ENCODE results near the gene PMEL.
"Not testable (repeated sequence)": the region's sequence is repeated elsewhere in the genome, so short reads cannot be mapped to it uniquely, and the experiment has no call there.

PMEL gene

DNA sequence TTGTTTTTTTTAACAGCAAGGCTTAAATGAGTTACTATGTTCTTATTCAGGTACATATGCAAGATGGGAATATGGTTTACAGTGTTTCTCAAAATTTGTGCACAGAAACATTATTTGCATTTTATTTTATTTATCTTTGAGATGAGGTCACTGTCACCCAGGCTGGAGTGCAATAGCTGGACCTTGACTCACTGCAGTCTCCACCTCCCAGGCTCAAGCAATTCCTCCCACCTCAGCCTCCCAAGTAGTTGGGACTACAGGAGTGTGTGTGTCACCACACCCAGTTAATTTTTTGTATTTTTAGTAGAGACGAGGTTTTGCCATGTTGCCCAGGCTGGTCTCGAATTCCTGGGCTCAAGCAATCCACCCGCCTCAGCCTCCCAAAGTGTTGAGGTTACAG, 46.8 kb downstream of the PMEL start:
- DNase-seq, result not testable (repeated sequence)

DNA sequence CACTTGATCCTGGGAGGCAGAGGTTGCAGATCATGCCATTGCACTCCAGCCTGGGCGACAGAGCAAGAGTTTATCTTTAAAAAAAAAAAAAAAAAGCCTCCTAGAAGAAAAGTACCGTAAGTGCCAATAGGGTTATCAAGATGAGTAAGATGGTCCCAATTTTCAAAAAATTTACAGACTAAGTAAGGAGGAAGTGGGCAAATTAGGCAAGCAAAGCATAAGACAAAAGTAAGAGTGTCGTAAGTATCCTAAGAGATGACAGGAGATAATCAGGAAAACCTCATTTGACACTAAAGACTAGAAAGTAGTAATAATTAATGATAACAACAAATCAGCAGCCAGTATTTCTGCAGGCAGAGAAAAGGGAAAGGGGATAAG, 50.4 kb downstream of the PMEL start:
- DNase-seq, result peak; percentile 60 to 75

DNA sequence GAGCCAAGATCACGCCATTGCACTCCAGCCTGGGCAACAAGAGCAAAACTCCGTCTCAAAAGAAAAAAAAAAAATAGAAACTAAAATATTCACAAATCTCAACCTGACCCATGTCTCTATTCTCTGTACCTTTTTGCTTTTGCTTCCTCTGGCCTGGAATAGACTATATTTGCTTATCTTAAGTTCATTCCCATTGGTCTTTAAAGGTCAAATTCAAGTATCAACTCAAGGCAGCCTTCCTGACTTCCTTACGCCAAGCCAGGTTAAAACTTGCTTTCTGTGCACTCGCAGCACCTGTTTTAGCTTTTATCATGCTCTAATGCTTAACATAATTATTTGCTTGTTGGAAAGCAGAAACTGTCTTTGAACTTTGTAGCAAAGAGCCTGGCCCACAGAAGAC, 52.9 kb downstream of the PMEL start:
- no peak for DNase-seq

DNA sequence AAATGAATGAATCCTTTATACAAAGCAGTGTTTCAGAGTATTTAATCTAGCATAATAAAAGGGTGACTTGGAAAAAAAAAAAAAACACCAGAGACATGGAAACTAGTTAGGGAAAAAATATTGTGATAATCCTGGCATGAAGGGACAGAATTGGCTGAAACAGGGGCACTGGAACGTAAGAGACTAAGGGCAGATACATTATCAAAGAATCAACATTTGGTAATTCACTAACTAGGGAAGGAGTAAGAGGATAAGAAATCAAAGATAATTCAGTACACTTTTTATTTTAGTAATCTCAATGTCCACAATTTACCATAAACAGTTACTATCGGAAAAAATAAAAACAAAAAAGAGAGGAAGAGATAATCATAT, 56.3 kb downstream of the PMEL start:
- no peak for DNase-seq

DNA sequence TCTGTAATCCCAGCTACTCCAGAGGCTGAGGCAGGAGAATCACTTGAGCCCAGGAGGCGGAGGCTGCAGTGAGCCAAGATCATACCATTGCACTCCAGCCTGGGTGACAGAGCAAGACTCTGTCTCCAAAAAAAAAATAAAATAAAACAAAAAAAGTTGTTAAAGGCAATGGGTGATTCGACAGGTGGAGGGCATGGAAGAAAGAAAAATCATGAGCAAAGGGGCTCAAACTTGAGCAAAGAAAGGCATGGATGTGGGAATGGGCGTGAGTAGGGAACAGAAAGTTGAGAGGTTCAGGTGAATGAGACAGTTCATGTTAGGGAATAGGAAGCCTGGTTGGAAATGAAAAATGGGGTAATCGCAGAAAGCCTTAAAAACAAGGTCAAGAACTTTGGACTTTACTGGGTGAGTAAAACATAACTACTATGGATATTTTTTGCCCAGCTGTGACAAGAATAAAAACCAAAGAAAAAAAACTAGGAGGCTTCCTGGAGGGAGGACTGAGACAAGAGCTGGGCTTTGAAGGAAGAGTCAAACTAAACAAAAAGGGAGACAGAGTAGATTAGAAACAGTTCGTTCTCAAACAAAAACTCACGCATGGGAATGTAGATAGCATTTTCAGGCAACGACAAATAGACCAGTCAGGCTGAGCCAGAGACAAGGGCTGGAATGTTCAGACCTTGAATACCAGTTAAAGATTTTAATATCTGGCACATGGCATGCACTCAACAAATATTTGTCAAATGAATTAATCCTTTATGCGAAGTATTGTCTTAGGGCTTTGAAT, 56.9 kb downstream of the PMEL start:
- DNase-seq, result no peak

DNA sequence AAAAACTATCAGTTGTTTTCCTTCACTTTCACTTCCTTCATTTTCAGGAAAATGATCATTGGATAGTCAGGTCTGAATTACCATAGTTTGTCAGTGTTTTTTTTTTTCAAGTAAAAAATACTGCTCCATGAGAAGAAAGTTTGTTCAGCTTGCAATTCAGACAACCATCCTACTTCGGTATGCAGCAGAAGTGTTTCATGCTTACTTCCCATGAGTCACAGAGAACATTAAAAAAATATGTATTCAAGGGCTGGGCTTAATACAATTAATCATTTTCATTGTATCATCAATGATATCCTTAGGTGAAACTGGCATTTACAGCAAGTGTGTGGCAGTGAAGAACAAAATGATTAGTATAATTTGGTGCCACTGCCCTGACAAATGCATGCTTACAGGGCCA, 59.8 kb downstream of the PMEL start:
- no peak for DNase-seq

All from inflammatory macrophage treated with lipopolysaccharide for 1 hour (primary cell).